Thyroid gland (tissue), 4 donors: ENCODE data around the gene CDK10. TPM values are rescaled to one million over a fixed set of nuclear protein-coding genes. Genes with fewer than 3 reads are reported as not detected.

Source experiments
- DNase-seq, 2 donors: peaks; one replicate each; pipeline ENCODE4 v3.0.0-alpha.2; 2019
- H3K27ac ChIP-seq, 3 donors: fragments of 200-600 bp; sonication (generic); 1 replicate in 2 of 3; 2 replicates in 1 of 3; pipeline ENCODE4 v1.5.1; 2016 to 2019; ENCODE audit warnings: mild to moderate bottlenecking in 1 of 3, moderate library complexity in 1 of 3
- H3K27me3 ChIP-seq: fragments of 200-600 bp; sonication (generic); one replicate; pipeline ENCODE4 v1.5.1; 2019
- H3K36me3 ChIP-seq, 2 donors: fragments of 200-600 bp; sonication (generic); one replicate each; pipeline ENCODE4 v1.5.1; 2016 to 2019
- H3K4me1 ChIP-seq, 2 donors: fragments of 200-600 bp; sonication (generic); one replicate each; pipeline ENCODE4 v1.5.1; 2017 to 2019
- H3K4me3 ChIP-seq, 3 donors: fragments of 200-600 bp; sonication (generic); replicated peaks in 1 of 3; 1 replicate in 2 of 3; 2 replicates in 1 of 3; pipeline ENCODE4 v1.5.1; 2016; ENCODE audit warnings: mild to moderate bottlenecking in 1 of 3
- H3K9me3 ChIP-seq: fragments of 200-600 bp; sonication (generic); one replicate; pipeline ENCODE4 v1.5.1; 2017
- CTCF ChIP-seq, 6 experiments: fragments of 200-600 bp in 3 of 6; fragments of 450-650 bp in 3 of 6; sonication (generic) in 3 of 6; IDR thresholded peaks; one replicate each; pipeline ENCODE4 v1.5.1; 2016 to 2019; ENCODE audit warnings: antibody characterized with exemption in 6 of 6, mild to moderate bottlenecking in 2 of 6, inconsistent platforms in 1 of 6, moderate library complexity in 1 of 6
- POLR2A ChIP-seq, 2 donors: fragments of 450-650 bp; IDR thresholded peaks; one replicate each; pipeline ENCODE4 v1.6.1; 2017; ENCODE audit warnings: antibody characterized with exemption in 2 of 2, mild to moderate bottlenecking in 2 of 2, moderate library complexity in 1 of 2
- WGBS, 2 donors: methylation state at CpG; one replicate each; pipeline ENCODE4 v1.1.5; 2017; 5-methylcytosine and 5-hydroxymethylcytosine counted together
- intact Hi-C: fragments of 100-400 bp; cut with DNase I; formaldehyde crosslinking; loops from one replicate; pipeline ENCODE4 v1.15.1; 2023
- total RNA-seq, 4 donors: library from RNA; depleted of rRNA; stranded (reverse); fragments of >200 nt; gene quantifications; one replicate each; pipeline ENCODE4 v1.2.3, GENCODE V29; 2016

CDK10 gene
- total RNA-seq, 4 donors from 2014 or later, result 88.7 to 109 (median 91.3) TPM

- 27 to 32% methylated on average over 9 to 13 of the region's 14 CpGs for WGBS, 2 donors
- H3K27ac ChIP-seq, result no peak overlapping the region
- H3K27me3 ChIP-seq, result no peaks in the 10 kb centered on the region
- DNase-seq, result no peak
- no peak overlapping the region for H3K4me3 ChIP-seq
- peaks cover 0 to 10% of the 10 kb centered on the region in 2 donors for H3K4me1 ChIP-seq
- peaks cover 19 to 21% of the 10 kb centered on the region in 2 donors for H3K36me3 ChIP-seq
- intact Hi-C loops, result no loop called here
- H3K9me3 ChIP-seq, result no peaks in the 10 kb centered on the region
- no peak for TF ChIP-seq POLR2A (IDR thresholded peaks at IDR 0.05)
- TF ChIP-seq CTCF (IDR thresholded peaks at IDR 0.05), result peak in 3 of 6 experiments; percentile 3 to 13 (median 4)
Observed at GRCh38 chr16:89641458-89642119, 44.9 kb upstream of the CDK10 start.

GRCh38 chr16:89642574-89642973, 43.9 kb upstream of the CDK10 start:
- no peak for TF ChIP-seq CTCF (IDR thresholded peaks at IDR 0.05)
- no peak for TF ChIP-seq POLR2A (IDR thresholded peaks at IDR 0.05)
- DNase-seq, result no peak
- WGBS, 2 donors, result 80 to 87% methylated on average over 10 to 13 of the region's 13 CpGs
- intact Hi-C loops, result no loop called here
- Histone ChIP-seq H3K4me3 (no peak overlapping the region), H3K27ac (no peak overlapping the region), H3K27me3 (no peaks in the 10 kb centered on the region), H3K4me1 (peaks cover 0 to 10% of the 10 kb centered on the region in 2 donors), H3K36me3 (peaks cover 27 to 29% of the 10 kb centered on the region in 2 donors), H3K9me3 (no peaks in the 10 kb centered on the region)

- DNase-seq, result no peak
- no peaks in the 10 kb centered on the region for H3K9me3 ChIP-seq
- no peaks in the 10 kb centered on the region for H3K27me3 ChIP-seq
- intact Hi-C loops, result no loop called here
- peaks cover 0 to 10% of the 10 kb centered on the region in 2 donors for H3K4me1 ChIP-seq
- WGBS, 2 donors, result 83 to 94% methylated on average over 14 of the region's 14 CpGs
- H3K4me3 ChIP-seq, result no peak overlapping the region
- peaks cover 27 to 29% of the 10 kb centered on the region in 2 donors for H3K36me3 ChIP-seq
- no peak for TF ChIP-seq POLR2A (IDR thresholded peaks at IDR 0.05)
- no peak for TF ChIP-seq CTCF (IDR thresholded peaks at IDR 0.05)
- no peak overlapping the region for H3K27ac ChIP-seq
Observed at GRCh38 chr16:89643769-89644300, 42.7 kb upstream of the CDK10 start.

- no peaks in the 10 kb centered on the region for H3K9me3 ChIP-seq
- intact Hi-C loops, result no loop called here
- WGBS, 2 donors, result 92 to 94% methylated on average over 9 to 11 of the region's 11 CpGs
- no peak overlapping the region for H3K4me3 ChIP-seq
- H3K27ac ChIP-seq, result no peak overlapping the region
- DNase-seq, result no peak
- H3K4me1 ChIP-seq, result peaks cover 0 to 10% of the 10 kb centered on the region in 2 donors
- TF ChIP-seq CTCF (IDR thresholded peaks at IDR 0.05) (no peak), POLR2A (IDR thresholded peaks at IDR 0.05) (no peak)
- peaks cover 27 to 29% of the 10 kb centered on the region in 2 donors for H3K36me3 ChIP-seq
- H3K27me3 ChIP-seq, result no peaks in the 10 kb centered on the region
Observed at GRCh38 chr16:89645122-89645521, 41.4 kb upstream of the CDK10 start.

- H3K9me3 ChIP-seq, result no peaks in the 10 kb centered on the region
- peaks cover 27 to 29% of the 10 kb centered on the region in 2 donors for H3K36me3 ChIP-seq
- peaks cover 0 to 5% of the 10 kb centered on the region in 2 donors for H3K4me1 ChIP-seq
- WGBS, 2 donors, result 97 to 100% methylated on average over 20 to 22 of the region's 22 CpGs
- H3K27ac ChIP-seq, result no peak overlapping the region
- TF ChIP-seq CTCF (IDR thresholded peaks at IDR 0.05), result no peak
- no peak for TF ChIP-seq POLR2A (IDR thresholded peaks at IDR 0.05)
- H3K4me3 ChIP-seq, result no peak overlapping the region
- no peak for DNase-seq
- intact Hi-C loops, result no loop called here
- H3K27me3 ChIP-seq, result no peaks in the 10 kb centered on the region
Observed at GRCh38 chr16:89646270-89646669, 40.2 kb upstream of the CDK10 start.
